ENCODE measurements around the gene PTPRA. TPM values are rescaled to one million over a fixed set of nuclear protein-coding genes. Genes with fewer than 3 reads are reported as not detected.
A peak's percentile ranks its signal among the peaks of the same experiment; 100 is the strongest.

Gene PTPRA
- total RNA-seq, 1 experiment from 2014 or later, result 47.2 TPM

DNA sequence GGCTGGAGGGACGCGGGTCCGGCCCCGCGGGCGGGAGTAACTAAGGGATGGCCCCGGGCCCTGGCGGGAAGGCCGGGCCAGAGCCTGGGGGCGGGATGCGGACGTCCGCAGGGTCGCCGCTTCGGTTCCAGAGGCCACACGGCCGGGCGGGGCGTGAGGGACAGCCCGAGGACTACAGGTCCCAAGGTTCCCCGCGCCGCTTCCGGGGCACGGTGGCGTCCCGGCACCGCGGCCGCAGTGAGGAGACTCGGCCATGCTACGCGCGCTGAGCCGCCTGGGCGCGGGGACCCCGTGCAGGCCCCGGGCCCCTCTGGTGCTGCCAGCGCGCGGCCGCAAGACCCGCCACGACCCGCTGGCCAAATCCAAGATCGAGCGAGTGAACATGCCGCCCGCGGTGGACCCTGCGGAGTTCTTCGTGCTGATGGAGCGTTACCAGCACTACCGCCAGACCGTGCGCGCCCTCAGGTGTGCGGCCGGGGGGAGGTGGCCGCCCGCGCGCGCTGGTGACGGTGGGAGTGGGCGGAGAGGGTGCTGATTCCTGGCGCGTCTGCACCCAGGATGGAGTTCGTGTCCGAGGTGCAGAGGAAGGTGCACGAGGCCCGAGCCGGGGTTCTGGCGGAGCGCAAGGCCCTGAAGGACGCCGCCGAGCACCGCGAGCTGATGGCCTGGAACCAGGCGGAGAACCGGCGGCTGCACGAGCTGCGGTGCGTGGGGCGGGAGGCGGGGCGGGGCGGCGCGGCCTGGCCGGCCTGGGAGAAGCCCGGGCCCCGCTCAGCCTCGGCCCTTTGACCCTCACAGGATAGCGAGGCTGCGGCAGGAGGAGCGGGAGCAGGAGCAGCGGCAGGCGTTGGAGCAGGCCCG, 172.8 kb downstream of the PTPRA start, which contains the start of gene MRPS26:
TSS of gene MRPS26 (plus strand) at position 237 of the 861 bp plus-strand sequence. CDS start at position 254, 17 bp downstream.
- DNase-seq (ENCODE audit: low spot score), result peak; percentile 91
- H3K4me3 Mint-ChIP-seq, result peak within 1 kb of the TSS; percentile 80
- no peaks in the 10 kb centered on the region for H3K27me3 Mint-ChIP-seq (ENCODE audit: low read depth)
- peaks cover 29% of the 10 kb centered on the region for H3K36me3 Mint-ChIP-seq
- no peaks in the 10 kb centered on the region for H3K9me3 Mint-ChIP-seq
- ATAC-seq, result peak; percentile 90
- CTCF ChIA-PET, result interaction anchor here (0.6 to 1.2 kb wide), 5 partner anchors 7 to 459 kb away, joined by 3 to 4 read pairs (median 4); no protein-coding TSS in a partner anchor
- POLR2A ChIA-PET, result interaction anchor here (0.6 to 1.0 kb wide), 4 partner anchors 173 to 617 kb away, joined by 3 read pairs; partner anchors contain the start of genes GFRA4 and PTPRA
- peak within 1 kb of the TSS; percentile 58 for H3K27ac Mint-ChIP-seq
- peaks cover 26% of the 10 kb centered on the region for H3K4me1 Mint-ChIP-seq
- TF ChIP-seq, protein P1, sequence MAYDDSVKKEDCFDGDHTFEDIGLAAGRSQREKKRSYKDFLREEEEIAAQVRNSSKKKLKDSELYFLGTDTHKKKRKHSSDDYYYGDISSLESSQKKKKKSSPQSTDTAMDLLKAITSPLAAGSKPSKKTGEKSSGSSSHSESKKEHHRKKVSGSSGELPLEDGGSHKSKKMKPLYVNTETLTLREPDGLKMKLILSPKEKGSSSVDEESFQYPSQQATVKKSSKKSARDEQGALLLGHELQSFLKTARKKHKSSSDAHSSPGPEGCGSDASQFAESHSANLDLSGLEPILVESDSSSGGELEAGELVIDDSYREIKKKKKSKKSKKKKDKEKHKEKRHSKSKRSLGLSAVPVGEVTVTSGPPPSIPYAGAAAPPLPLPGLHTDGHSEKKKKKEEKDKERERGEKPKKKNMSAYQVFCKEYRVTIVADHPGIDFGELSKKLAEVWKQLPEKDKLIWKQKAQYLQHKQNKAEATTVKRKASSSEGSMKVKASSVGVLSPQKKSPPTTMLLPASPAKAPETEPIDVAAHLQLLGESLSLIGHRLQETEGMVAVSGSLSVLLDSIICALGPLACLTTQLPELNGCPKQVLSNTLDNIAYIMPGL (CRISPR knock-in tag; IDR thresholded peaks at IDR 0.05), result peak; percentile 97
- TF ChIP-seq, protein P2, sequence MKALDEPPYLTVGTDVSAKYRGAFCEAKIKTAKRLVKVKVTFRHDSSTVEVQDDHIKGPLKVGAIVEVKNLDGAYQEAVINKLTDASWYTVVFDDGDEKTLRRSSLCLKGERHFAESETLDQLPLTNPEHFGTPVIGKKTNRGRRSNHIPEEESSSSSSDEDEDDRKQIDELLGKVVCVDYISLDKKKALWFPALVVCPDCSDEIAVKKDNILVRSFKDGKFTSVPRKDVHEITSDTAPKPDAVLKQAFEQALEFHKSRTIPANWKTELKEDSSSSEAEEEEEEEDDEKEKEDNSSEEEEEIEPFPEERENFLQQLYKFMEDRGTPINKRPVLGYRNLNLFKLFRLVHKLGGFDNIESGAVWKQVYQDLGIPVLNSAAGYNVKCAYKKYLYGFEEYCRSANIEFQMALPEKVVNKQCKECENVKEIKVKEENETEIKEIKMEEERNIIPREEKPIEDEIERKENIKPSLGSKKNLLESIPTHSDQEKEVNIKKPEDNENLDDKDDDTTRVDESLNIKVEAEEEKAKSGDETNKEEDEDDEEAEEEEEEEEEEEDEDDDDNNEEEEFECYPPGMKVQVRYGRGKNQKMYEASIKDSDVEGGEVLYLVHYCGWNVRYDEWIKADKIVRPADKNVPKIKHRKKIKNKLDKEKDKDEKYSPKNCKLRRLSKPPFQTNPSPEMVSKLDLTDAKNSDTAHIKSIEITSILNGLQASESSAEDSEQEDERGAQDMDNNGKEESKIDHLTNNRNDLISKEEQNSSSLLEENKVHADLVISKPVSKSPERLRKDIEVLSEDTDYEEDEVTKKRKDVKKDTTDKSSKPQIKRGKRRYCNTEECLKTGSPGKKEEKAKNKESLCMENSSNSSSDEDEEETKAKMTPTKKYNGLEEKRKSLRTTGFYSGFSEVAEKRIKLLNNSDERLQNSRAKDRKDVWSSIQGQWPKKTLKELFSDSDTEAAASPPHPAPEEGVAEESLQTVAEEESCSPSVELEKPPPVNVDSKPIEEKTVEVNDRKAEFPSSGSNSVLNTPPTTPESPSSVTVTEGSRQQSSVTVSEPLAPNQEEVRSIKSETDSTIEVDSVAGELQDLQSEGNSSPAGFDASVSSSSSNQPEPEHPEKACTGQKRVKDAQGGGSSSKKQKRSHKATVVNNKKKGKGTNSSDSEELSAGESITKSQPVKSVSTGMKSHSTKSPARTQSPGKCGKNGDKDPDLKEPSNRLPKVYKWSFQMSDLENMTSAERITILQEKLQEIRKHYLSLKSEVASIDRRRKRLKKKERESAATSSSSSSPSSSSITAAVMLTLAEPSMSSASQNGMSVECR (CRISPR knock-in tag; IDR thresholded peaks at IDR 0.05; ENCODE audit: borderline replicate concordance), result 0 out of 2 replicates have a peak, but pooled peaks have one; percentile 34
- no peak for TF ChIP-seq RORB (CRISPR knock-in tag; IDR thresholded peaks at IDR 0.05)
- TF ChIP-seq, protein P3, sequence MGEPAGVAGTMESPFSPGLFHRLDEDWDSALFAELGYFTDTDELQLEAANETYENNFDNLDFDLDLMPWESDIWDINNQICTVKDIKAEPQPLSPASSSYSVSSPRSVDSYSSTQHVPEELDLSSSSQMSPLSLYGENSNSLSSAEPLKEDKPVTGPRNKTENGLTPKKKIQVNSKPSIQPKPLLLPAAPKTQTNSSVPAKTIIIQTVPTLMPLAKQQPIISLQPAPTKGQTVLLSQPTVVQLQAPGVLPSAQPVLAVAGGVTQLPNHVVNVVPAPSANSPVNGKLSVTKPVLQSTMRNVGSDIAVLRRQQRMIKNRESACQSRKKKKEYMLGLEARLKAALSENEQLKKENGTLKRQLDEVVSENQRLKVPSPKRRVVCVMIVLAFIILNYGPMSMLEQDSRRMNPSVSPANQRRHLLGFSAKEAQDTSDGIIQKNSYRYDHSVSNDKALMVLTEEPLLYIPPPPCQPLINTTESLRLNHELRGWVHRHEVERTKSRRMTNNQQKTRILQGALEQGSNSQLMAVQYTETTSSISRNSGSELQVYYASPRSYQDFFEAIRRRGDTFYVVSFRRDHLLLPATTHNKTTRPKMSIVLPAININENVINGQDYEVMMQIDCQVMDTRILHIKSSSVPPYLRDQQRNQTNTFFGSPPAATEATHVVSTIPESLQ (CRISPR knock-in tag; IDR thresholded peaks at IDR 0.05), result no peak
- 0 out of 2 replicates have a peak, but pooled peaks have one; percentile 40 for TF ChIP-seq NFE2L1 (CRISPR knock-in tag; IDR thresholded peaks at IDR 0.05)
- 0 out of 2 replicates have a peak, but pooled peaks have one; percentile 82 for TF ChIP-seq CREM (CRISPR knock-in tag; IDR thresholded peaks at IDR 0.05)
- TF ChIP-seq, protein P4, sequence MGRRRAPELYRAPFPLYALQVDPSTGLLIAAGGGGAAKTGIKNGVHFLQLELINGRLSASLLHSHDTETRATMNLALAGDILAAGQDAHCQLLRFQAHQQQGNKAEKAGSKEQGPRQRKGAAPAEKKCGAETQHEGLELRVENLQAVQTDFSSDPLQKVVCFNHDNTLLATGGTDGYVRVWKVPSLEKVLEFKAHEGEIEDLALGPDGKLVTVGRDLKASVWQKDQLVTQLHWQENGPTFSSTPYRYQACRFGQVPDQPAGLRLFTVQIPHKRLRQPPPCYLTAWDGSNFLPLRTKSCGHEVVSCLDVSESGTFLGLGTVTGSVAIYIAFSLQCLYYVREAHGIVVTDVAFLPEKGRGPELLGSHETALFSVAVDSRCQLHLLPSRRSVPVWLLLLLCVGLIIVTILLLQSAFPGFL (CRISPR knock-in tag; IDR thresholded peaks at IDR 0.05; ENCODE audit: borderline replicate concordance), result peak; percentile 35; the same call in 1 of the 2 replicates
- peak; percentile 80; the same call in 1 of the 2 replicates for TF ChIP-seq ETV6 (CRISPR knock-in tag; IDR thresholded peaks at IDR 0.05)
- TF ChIP-seq, protein P5, sequence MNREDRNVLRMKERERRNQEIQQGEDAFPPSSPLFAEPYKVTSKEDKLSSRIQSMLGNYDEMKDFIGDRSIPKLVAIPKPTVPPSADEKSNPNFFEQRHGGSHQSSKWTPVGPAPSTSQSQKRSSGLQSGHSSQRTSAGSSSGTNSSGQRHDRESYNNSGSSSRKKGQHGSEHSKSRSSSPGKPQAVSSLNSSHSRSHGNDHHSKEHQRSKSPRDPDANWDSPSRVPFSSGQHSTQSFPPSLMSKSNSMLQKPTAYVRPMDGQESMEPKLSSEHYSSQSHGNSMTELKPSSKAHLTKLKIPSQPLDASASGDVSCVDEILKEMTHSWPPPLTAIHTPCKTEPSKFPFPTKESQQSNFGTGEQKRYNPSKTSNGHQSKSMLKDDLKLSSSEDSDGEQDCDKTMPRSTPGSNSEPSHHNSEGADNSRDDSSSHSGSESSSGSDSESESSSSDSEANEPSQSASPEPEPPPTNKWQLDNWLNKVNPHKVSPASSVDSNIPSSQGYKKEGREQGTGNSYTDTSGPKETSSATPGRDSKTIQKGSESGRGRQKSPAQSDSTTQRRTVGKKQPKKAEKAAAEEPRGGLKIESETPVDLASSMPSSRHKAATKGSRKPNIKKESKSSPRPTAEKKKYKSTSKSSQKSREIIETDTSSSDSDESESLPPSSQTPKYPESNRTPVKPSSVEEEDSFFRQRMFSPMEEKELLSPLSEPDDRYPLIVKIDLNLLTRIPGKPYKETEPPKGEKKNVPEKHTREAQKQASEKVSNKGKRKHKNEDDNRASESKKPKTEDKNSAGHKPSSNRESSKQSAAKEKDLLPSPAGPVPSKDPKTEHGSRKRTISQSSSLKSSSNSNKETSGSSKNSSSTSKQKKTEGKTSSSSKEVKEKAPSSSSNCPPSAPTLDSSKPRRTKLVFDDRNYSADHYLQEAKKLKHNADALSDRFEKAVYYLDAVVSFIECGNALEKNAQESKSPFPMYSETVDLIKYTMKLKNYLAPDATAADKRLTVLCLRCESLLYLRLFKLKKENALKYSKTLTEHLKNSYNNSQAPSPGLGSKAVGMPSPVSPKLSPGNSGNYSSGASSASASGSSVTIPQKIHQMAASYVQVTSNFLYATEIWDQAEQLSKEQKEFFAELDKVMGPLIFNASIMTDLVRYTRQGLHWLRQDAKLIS (CRISPR knock-in tag; IDR thresholded peaks at IDR 0.05; ENCODE audit: borderline replicate concordance), result no peak
- no peak for TF ChIP-seq ATF1 (CRISPR knock-in tag; IDR thresholded peaks at IDR 0.05)
- peak; percentile 44; the same call in 1 of the 2 replicates for TF ChIP-seq JUN (CRISPR knock-in tag; IDR thresholded peaks at IDR 0.05)
- TF ChIP-seq, protein P6, sequence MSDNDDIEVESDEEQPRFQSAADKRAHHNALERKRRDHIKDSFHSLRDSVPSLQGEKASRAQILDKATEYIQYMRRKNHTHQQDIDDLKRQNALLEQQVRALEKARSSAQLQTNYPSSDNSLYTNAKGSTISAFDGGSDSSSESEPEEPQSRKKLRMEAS (CRISPR knock-in tag; IDR thresholded peaks at IDR 0.05), result peak; percentile 81
- TF ChIP-seq, protein P7, sequence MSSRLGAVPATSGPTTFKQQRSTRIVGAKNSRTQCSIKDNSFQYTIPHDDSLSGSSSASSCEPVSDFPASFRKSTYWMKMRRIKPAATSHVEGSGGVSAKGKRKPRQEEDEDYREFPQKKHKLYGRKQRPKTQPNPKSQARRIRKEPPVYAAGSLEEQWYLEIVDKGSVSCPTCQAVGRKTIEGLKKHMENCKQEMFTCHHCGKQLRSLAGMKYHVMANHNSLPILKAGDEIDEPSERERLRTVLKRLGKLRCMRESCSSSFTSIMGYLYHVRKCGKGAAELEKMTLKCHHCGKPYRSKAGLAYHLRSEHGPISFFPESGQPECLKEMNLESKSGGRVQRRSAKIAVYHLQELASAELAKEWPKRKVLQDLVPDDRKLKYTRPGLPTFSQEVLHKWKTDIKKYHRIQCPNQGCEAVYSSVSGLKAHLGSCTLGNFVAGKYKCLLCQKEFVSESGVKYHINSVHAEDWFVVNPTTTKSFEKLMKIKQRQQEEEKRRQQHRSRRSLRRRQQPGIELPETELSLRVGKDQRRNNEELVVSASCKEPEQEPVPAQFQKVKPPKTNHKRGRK (CRISPR knock-in tag; IDR thresholded peaks at IDR 0.05; ENCODE audit: borderline replicate concordance), result no peak
- TF ChIP-seq, protein P8, sequence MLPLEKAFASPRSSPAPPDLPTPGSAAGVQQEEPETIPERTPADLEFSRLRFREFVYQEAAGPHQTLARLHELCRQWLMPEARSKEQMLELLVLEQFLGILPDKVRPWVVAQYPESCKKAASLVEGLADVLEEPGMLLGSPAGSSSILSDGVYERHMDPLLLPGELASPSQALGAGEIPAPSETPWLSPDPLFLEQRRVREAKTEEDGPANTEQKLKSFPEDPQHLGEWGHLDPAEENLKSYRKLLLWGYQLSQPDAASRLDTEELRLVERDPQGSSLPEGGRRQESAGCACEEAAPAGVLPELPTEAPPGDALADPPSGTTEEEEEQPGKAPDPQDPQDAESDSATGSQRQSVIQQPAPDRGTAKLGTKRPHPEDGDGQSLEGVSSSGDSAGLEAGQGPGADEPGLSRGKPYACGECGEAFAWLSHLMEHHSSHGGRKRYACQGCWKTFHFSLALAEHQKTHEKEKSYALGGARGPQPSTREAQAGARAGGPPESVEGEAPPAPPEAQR (CRISPR knock-in tag; IDR thresholded peaks at IDR 0.05), result no peak
- TF ChIP-seq CREB1 (CRISPR knock-in tag; IDR thresholded peaks at IDR 0.05), result no peak
- no peak; the same call in 1 of the 2 replicates for TF ChIP-seq MYBL2 (CRISPR knock-in tag; IDR thresholded peaks at IDR 0.05)
- TF ChIP-seq JAZF1 (CRISPR knock-in tag; IDR thresholded peaks at IDR 0.05), result no peak
- TF ChIP-seq NR3C1 (CRISPR knock-in tag; conservative IDR thresholded peaks at IDR 0.05; ENCODE audit: low read depth), result 0 out of 2 replicates have a peak, but pooled peaks have one; percentile 26

Data from WTC11 (cell line).